GM23338 (cell line): ENCODE data around the gene NPM3. TPM values are rescaled to one million over a fixed set of nuclear protein-coding genes. Genes with fewer than 3 reads are reported as not detected.

Experiments used
- ATAC-seq: fragments of 200-7000 bp; cut with Tn5 transposase; 3 replicates; pipeline ENCODE4 v1.9.1; 2020
- DNase-seq: peaks from one replicate; pipeline ENCODE4 v3.0.0-alpha.2; 2015; ENCODE audit warnings: low spot score
- H2AFZ ChIP-seq: fragments of 200-600 bp; sonication (generic); 2 replicates; pipeline ENCODE4 v1.8.0; 2016; ENCODE audit warnings: antibody characterized with exemption, mild to moderate bottlenecking, moderate library complexity
- H3F3A ChIP-seq: fragments of 200-600 bp; sonication (generic); replicated peaks from 2 replicates; pipeline ENCODE4 v1.8.0; 2017; ENCODE audit warnings: antibody characterized with exemption, mixed run types, low read depth
- H3K27ac ChIP-seq: fragments of 200-600 bp; sonication (generic); 2 replicates; pipeline ENCODE4 v1.6.1; 2016; ENCODE audit warnings: low read depth
- H3K27me3 ChIP-seq: fragments of 200-600 bp; sonication (generic); 2 replicates; pipeline ENCODE4 v1.8.0; 2016; ENCODE audit warnings: mild to moderate bottlenecking, mixed run types, moderate library complexity; ENCODE audit not compliant: insufficient read depth
- H3K36me3 ChIP-seq: fragments of 200-600 bp; sonication (generic); 2 replicates; pipeline ENCODE4 v1.8.0; 2016; ENCODE audit warnings: mild to moderate bottlenecking; ENCODE audit not compliant: insufficient read depth
- H3K4me1 ChIP-seq: fragments of 200-600 bp; sonication (generic); 2 replicates; pipeline ENCODE4 v1.8.0; 2016; ENCODE audit warnings: mild to moderate bottlenecking, moderate library complexity; ENCODE audit not compliant: insufficient read depth
- H3K4me2 ChIP-seq: fragments of 200-600 bp; sonication (generic); 2 replicates; pipeline ENCODE4 v1.7.1; 2017; ENCODE audit warnings: mixed run types
- H3K4me3 ChIP-seq: fragments of 200-600 bp; sonication (generic); 2 replicates; pipeline ENCODE4 v1.6.1; 2016; ENCODE audit warnings: mixed run types
- H3K79me2 ChIP-seq: fragments of 200-600 bp; sonication (generic); replicated peaks from 2 replicates; pipeline ENCODE4 v1.8.0; 2017; ENCODE audit warnings: mild to moderate bottlenecking; ENCODE audit not compliant: insufficient read depth
- H3K9me2 ChIP-seq: fragments of 200-600 bp; sonication (generic); 2 replicates; pipeline ENCODE4 v1.8.0; 2017; ENCODE audit not compliant: insufficient read depth
- H4K20me1 ChIP-seq: fragments of 200-600 bp; sonication (generic); replicated peaks from 2 replicates; pipeline ENCODE4 v1.8.0; 2017; ENCODE audit warnings: mild to moderate bottlenecking; ENCODE audit not compliant: insufficient read depth
- H3K27ac Mint-ChIP-seq: 2 replicates; pipeline ENCODE4 v1.8.0; 2020; ENCODE audit warnings: inconsistent platforms, mild to moderate bottlenecking, moderate library complexity, mixed read lengths
- H3K27me3 Mint-ChIP-seq: 3 replicates; pipeline ENCODE4 v1.8.0; 2022; ENCODE audit warnings: low read depth, mild to moderate bottlenecking, moderate library complexity, mixed read lengths, inconsistent platforms; ENCODE audit not compliant: insufficient read depth, poor library complexity
- H3K36me3 Mint-ChIP-seq: 3 replicates; pipeline ENCODE4 v1.8.0; 2021; ENCODE audit warnings: low read depth, mild to moderate bottlenecking, inconsistent platforms, moderate library complexity, mixed read lengths
- H3K4me1 Mint-ChIP-seq: 3 replicates; pipeline ENCODE4 v1.8.0; 2020; ENCODE audit warnings: mild to moderate bottlenecking, inconsistent platforms, mixed read lengths
- H3K4me3 Mint-ChIP-seq: 3 replicates; pipeline ENCODE4 v1.8.0; 2021; ENCODE audit warnings: moderate library complexity, mild to moderate bottlenecking, inconsistent platforms, mixed read lengths
- H3K9me3 Mint-ChIP-seq: 3 replicates; pipeline ENCODE4 v1.8.0; 2020; ENCODE audit warnings: moderate library complexity, mild to moderate bottlenecking, inconsistent platforms, mixed read lengths
- CREB1 ChIP-seq: fragments of 250-450 bp; sonication (Bioruptor Pico); IDR thresholded peaks from 2 replicates; pipeline ENCODE4 v1.5.0; 2020; ENCODE audit warnings: low read depth, mild to moderate bottlenecking, moderate library complexity
- EZH2 ChIP-seq: fragments of 200-600 bp; sonication (generic); IDR thresholded peaks from one replicate; pipeline ENCODE4 v1.8.0; 2017; ENCODE audit warnings: antibody characterized with exemption, mild to moderate bottlenecking, low read depth; ENCODE audit not compliant: unreplicated experiment
- EZH2phosphoT487 ChIP-seq: fragments of 200-600 bp; sonication (generic); IDR thresholded peaks from one replicate; pipeline ENCODE4 v1.8.1; 2018; ENCODE audit warnings: antibody characterized with exemption; ENCODE audit not compliant: unreplicated experiment
- JUNB ChIP-seq: IDR thresholded peaks from one replicate; pipeline ENCODE4 v1.6.1; 2016; ENCODE audit warnings: antibody characterized with exemption; ENCODE audit not compliant: unreplicated experiment
- NANOG ChIP-seq: IDR thresholded peaks from 2 replicates; pipeline ENCODE4 v1.6.1; 2016; ENCODE audit warnings: antibody characterized with exemption, borderline replicate concordance
- POLR2AphosphoS5 ChIP-seq: IDR thresholded peaks from 2 replicates; pipeline ENCODE4 v1.6.1; 2016; ENCODE audit warnings: antibody characterized with exemption, low read depth
- STAT1 ChIP-seq: IDR thresholded peaks from one replicate; pipeline ENCODE4 v1.6.1; 2016; ENCODE audit warnings: antibody characterized with exemption; ENCODE audit not compliant: unreplicated experiment
- ZNF114 ChIP-seq: fragments of 250-450 bp; sonication (Bioruptor Pico); IDR thresholded peaks from 2 replicates; pipeline ENCODE4 v1.5.0; 2020; ENCODE audit warnings: mild to moderate bottlenecking, moderate library complexity
- ZNF331 ChIP-seq: fragments of 250-450 bp; sonication (Bioruptor Pico); IDR thresholded peaks from 2 replicates; pipeline ENCODE4 v1.5.0; 2020; ENCODE audit warnings: low read depth, mild to moderate bottlenecking, moderate library complexity
- ZNF462 ChIP-seq: fragments of 250-450 bp; sonication (Bioruptor Pico); IDR thresholded peaks from 2 replicates; pipeline ENCODE4 v1.5.0; 2020; ENCODE audit warnings: mild to moderate bottlenecking, moderate library complexity
- polyA plus RNA-seq: library from polyadenylated mRNA; unstranded; fragments of >200 nt; fragmentation: Nextera tagmentation; extraction: Ambion mirVana; gene quantifications from 2 replicates; pipeline ENCODE4 v1.2.1, GENCODE V29; 2016
- total RNA-seq: library from RNA; depleted of rRNA; stranded (reverse); fragments of >200 nt; shearing (Covaris generic); gene quantifications from 2 replicates; pipeline ENCODE4 v1.2.3, GENCODE V29; 2014
- TF ChIP-seq, protein P1 (sequence below): IDR thresholded peaks from 2 replicates; pipeline ENCODE4 v1.6.1; 2016; ENCODE audit warnings: antibody characterized with exemption
- TF ChIP-seq, protein P2 (sequence below), 2 experiments: fragments of 200-600 bp in 1 of 2; sonication (generic) in 1 of 2; conservative IDR thresholded peaks; 2 replicates each; pipeline versions ENCODE4 v1.5.1 to v1.6.1; 2016 to 2017; ENCODE audit warnings: antibody characterized with exemption in 2 of 2, low read depth in 2 of 2, mild to moderate bottlenecking in 2 of 2, moderate library complexity in 1 of 2

The NPM3 gene
- total and polyA plus RNA-seq, 2 experiments from 2014 or later = 31.5 to 258 TPM

DNA sequence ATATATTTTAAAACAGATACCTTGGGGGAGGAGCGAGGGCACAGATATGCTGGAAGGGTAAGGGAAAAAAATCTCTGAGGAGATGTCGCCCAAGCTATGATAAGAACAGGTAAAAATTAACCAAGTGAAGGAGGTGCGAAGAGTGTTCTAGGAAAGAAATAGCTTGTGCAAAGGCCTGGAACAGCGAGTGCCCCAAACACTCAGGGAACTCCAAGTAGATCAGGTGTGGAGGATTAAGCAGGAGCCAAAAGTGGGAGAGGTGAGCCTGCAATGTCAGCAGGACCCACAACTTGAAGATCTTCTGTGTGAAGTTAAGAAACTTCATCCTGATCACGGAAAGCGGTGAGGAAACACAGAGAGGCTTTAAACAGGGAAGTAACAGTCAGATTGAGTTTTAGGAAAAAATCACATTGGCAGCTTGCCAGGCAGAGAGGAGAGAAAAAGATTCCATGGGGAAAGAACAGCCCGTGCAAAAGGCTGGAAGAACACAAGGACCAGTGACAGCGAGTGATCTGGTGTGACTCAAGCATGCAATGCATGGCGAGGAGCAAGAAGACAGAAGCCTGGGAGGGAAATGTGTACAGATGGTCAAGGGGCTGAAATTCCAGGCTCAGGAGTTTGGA, 38.1 kb downstream of the NPM3 start (continued):
- TF ChIP-seq CREB1 (CRISPR knock-in tag) (no peak), EZH2 (no peak)
- TF ChIP-seq, protein P1, sequence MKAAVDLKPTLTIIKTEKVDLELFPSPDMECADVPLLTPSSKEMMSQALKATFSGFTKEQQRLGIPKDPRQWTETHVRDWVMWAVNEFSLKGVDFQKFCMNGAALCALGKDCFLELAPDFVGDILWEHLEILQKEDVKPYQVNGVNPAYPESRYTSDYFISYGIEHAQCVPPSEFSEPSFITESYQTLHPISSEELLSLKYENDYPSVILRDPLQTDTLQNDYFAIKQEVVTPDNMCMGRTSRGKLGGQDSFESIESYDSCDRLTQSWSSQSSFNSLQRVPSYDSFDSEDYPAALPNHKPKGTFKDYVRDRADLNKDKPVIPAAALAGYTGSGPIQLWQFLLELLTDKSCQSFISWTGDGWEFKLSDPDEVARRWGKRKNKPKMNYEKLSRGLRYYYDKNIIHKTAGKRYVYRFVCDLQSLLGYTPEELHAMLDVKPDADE = no peak

DNA sequence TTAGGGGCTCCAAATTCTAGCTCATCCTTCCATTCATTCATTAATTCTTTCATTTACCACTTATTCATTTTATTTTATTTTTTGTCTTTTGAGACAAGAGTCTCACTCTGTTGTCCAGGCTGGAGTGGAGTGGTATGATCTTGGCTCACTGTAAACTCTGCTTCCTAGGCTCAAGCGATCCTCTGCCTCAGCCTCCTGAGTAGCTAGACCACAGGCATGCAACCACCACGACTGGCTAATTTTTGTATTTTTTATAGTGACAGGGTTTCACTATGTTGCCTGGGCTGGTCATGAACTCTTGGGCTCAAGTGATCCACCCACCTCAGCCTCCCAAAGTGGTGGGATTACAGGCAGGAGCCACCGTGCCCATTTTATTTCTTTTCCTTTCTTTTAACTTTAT, 39.0 kb downstream of the NPM3 start:
- Histone ChIP-seq H3K27me3 (no peaks in the 10 kb centered on the region), H3F3A (no peaks in the 10 kb centered on the region), H3K9me2 (no peaks in the 10 kb centered on the region), H4K20me1 (no peaks in the 10 kb centered on the region), H3K27ac (no peak overlapping the region), H3K4me1 (no peaks in the 10 kb centered on the region; the same call in 1 of the 2 replicates), H3K36me3 (no peaks in the 10 kb centered on the region), H3K79me2 (no peaks in the 10 kb centered on the region), H3K4me2 (no peak overlapping the region), H2AFZ (no peak overlapping the region), H3K4me3 (no peak overlapping the region)
- peaks cover 8% of the 10 kb centered on the region; the same call in 2 of the 3 replicates for H3K4me1 Mint-ChIP-seq
- no peak for DNase-seq
- H3K4me3 Mint-ChIP-seq = no peak overlapping the region
- no peaks in the 10 kb centered on the region; the same call in 2 of the 3 replicates for H3K9me3 Mint-ChIP-seq
- peaks cover 3% of the 10 kb centered on the region for H3K27me3 Mint-ChIP-seq
- no peaks in the 10 kb centered on the region for H3K36me3 Mint-ChIP-seq
- ATAC-seq = no peak
- no peak overlapping the region for H3K27ac Mint-ChIP-seq
- TF ChIP-seq ZNF114 (no peak), EZH2 (no peak), POLR2AphosphoS5 (no peak), JUNB (no peak), STAT1 (no peak), CREB1 (CRISPR knock-in tag) (no peak), ZNF462 (CRISPR knock-in tag) (no peak), ZNF331 (CRISPR knock-in tag) (no peak), EZH2phosphoT487 (no peak), NANOG (no peak)
- TF ChIP-seq, protein P2, sequence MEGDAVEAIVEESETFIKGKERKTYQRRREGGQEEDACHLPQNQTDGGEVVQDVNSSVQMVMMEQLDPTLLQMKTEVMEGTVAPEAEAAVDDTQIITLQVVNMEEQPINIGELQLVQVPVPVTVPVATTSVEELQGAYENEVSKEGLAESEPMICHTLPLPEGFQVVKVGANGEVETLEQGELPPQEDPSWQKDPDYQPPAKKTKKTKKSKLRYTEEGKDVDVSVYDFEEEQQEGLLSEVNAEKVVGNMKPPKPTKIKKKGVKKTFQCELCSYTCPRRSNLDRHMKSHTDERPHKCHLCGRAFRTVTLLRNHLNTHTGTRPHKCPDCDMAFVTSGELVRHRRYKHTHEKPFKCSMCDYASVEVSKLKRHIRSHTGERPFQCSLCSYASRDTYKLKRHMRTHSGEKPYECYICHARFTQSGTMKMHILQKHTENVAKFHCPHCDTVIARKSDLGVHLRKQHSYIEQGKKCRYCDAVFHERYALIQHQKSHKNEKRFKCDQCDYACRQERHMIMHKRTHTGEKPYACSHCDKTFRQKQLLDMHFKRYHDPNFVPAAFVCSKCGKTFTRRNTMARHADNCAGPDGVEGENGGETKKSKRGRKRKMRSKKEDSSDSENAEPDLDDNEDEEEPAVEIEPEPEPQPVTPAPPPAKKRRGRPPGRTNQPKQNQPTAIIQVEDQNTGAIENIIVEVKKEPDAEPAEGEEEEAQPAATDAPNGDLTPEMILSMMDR (conservative IDR thresholded peaks at IDR 0.05; ENCODE audit: low read depth in 2 of 2) = no peak
- TF ChIP-seq, protein P1 = no peak
